ENCODE data around the gene FARP2.

Gene FARP2

GRCh38 chr2:241312082-241312481 lies 44.0 kb upstream of the FARP2 start:
- TF ChIP-seq, protein P1, sequence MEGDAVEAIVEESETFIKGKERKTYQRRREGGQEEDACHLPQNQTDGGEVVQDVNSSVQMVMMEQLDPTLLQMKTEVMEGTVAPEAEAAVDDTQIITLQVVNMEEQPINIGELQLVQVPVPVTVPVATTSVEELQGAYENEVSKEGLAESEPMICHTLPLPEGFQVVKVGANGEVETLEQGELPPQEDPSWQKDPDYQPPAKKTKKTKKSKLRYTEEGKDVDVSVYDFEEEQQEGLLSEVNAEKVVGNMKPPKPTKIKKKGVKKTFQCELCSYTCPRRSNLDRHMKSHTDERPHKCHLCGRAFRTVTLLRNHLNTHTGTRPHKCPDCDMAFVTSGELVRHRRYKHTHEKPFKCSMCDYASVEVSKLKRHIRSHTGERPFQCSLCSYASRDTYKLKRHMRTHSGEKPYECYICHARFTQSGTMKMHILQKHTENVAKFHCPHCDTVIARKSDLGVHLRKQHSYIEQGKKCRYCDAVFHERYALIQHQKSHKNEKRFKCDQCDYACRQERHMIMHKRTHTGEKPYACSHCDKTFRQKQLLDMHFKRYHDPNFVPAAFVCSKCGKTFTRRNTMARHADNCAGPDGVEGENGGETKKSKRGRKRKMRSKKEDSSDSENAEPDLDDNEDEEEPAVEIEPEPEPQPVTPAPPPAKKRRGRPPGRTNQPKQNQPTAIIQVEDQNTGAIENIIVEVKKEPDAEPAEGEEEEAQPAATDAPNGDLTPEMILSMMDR (IDR thresholded peaks at IDR 0.05; ENCODE audit: low read depth, low read length): no peak

GRCh38 chr2:241313543-241314095 lies 42.5 kb upstream of the FARP2 start:
- in situ Hi-C loops (cut with HindIII; ENCODE audit: low sequenced_read_pairs): no loop called here
- TF ChIP-seq, protein P1 (IDR thresholded peaks at IDR 0.05; ENCODE audit: low read depth, low read length): no peak
- peak overlapping the region; percentile 90 for H3K4me3 ChIP-seq (ENCODE audit: low read depth, low read length)
- no peak for DNase-seq (ENCODE audit: low read depth, low spot score)

More at GRCh38 chr2:241312082-241312481, 44.0 kb upstream of the FARP2 start:
- no peak overlapping the region for H3K4me3 ChIP-seq (ENCODE audit: low read depth, low read length)
- in situ Hi-C loops (cut with HindIII; ENCODE audit: low sequenced_read_pairs): no loop called here
- peak; percentile 47 for DNase-seq (ENCODE audit: low read depth, low spot score)

DNA sequence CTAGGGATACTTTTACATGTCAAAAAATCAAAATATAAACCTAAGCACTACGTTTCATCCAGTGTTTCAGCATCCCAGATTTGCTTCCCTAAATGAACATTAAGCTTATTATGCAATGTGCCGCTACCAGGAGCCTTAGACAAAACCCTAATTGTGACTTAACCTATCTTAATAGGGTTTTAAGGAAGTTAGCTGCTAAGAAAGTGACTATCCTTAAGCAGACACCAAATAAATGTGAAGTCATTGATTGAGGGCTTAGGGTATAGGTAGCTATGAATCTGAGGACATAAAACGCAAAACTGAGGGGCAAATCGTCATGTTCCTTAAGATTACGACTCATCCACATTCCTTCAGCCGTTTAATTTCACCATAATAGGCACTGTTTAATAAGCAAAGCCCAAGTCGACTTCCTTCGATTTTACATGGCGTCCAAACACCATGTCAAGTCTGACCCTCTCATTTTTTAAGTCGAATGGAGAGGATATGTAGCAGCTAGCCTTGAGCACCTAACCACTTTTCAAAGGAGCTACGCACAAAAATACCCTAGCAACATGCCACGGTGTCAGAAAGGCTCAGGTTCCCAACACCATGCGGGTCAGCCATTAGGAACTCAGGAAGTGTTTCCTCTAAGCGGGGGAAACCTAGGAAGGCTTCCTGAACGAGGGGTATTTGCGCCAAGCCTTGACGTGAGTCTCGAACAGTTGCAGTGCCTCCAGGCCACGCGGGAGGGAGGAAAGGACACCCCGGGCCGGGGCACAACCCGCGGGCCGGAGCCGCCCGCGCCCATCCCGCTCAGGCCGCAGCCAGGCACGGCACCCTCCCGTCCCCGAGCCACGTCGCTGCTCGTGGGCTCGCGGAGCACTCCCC lies 41.6 kb upstream of the FARP2 start:
- in situ Hi-C loops (cut with HindIII; ENCODE audit: low sequenced_read_pairs): no loop called here
- TF ChIP-seq, protein P1 (IDR thresholded peaks at IDR 0.05; ENCODE audit: low read depth, low read length): no peak
- H3K4me3 ChIP-seq (ENCODE audit: low read depth, low read length): peak overlapping the region; percentile 90
- DNase-seq (ENCODE audit: low read depth, low spot score): peak; percentile 64

GRCh38 chr2:241315093-241315878 lies 40.8 kb upstream of the FARP2 start, which contains the start of gene HDLBP:
TSS of gene HDLBP (minus strand) at chr2:241315672. CDS start at chr2:241266869, 48,803 bp downstream.
- DNase-seq (ENCODE audit: low read depth, low spot score): peak; percentile 100
- TF ChIP-seq, protein P1 (IDR thresholded peaks at IDR 0.05; ENCODE audit: low read depth, low read length): peak; percentile 40
- in situ Hi-C loops (cut with HindIII; ENCODE audit: low sequenced_read_pairs): no loop called here
- peak within 1 kb of the TSS; percentile 90 for H3K4me3 ChIP-seq (ENCODE audit: low read depth, low read length)

GRCh38 chr2:241315879-241316631 lies 40.0 kb upstream of the FARP2 start, which contains the start of gene SEPTIN2:
TSS of gene SEPTIN2 (plus strand) at chr2:241315925. CDS start at chr2:241324233, 8,308 bp downstream.
- DNase-seq (ENCODE audit: low read depth, low spot score): peak; percentile 74
- in situ Hi-C loops (cut with HindIII; ENCODE audit: low sequenced_read_pairs): no loop called here
- TF ChIP-seq, protein P1 (IDR thresholded peaks at IDR 0.05; ENCODE audit: low read depth, low read length): no peak
- H3K4me3 ChIP-seq (ENCODE audit: low read depth, low read length): peak within 1 kb of the TSS; percentile 90

Data from astrocyte of the spinal cord (primary cell).